K562 (cell line): ENCODE results near the gene OGDH. TPM values are rescaled to one million over a fixed set of nuclear protein-coding genes. Genes with fewer than 3 reads are reported as not detected.

Experiments
- ATAC-seq: fragments of 200-7000 bp; cut with Tn5 transposase; 3 replicates; pipeline ENCODE4 v1.9.1; 2020; ENCODE audit warnings: moderate library complexity
- BruUV-seq: library from RNA; stranded (reverse); fragments of 400-500 nt; replicated peaks from 2 replicates; lab custom pipeline; 2021; lab: Mats Ljungman, UMichigan
- CTCF ChIA-PET: fragments of 300-600 bp; formaldehyde crosslinking; extraction: SDS; loops from one replicate; lab custom pipeline; 2021; ENCODE audit warnings: low intra/inter-chr PET ratio; lab: Yijun Ruan, JAX
- POLR2A ChIA-PET: fragments of 300-600, 350-650 bp; sonication (Branson Sonifier 250); formaldehyde crosslinking; extraction: SDS; loops from one replicate; lab custom pipeline; 2021; ENCODE audit warnings: antibody characterized with exemption, inconsistent platforms; lab: Yijun Ruan, JAX
- DNase-seq, 4 experiments: peaks; one replicate each; pipeline versions ENCODE4 v3.0.0 to v3.0.0-alpha.2; 2011 to 2018; ENCODE audit warnings: low spot score in 3 of 4, mixed read lengths in 3 of 4; ENCODE audit errors: extremely low read depth in 1 of 4
- FAIRE-seq: peaks from 2 replicates; lab custom pipeline; 2011; peaks lifted over from hg19 to GRCh38; lab: Jason Lieb, UNC
- H2AFZ ChIP-seq: 2 replicates; pipeline ENCODE4 v1.6.0; 2011; ENCODE audit warnings: low read depth, low read length, control low read depth, inconsistent platforms
- H3K27ac ChIP-seq: fragments of 200-600 bp; 3 replicates; pipeline ENCODE4 v1.8.0; 2011; ENCODE audit warnings: low read depth, mild to moderate bottlenecking, control low read depth, inconsistent platforms, low read length, moderate library complexity, mixed read lengths; ENCODE audit errors: extremely low read depth
- H3K27me3 ChIP-seq, 2 experiments: fragments of 300-600 bp in 1 of 2; 2 replicates in 1 of 2; 3 replicates in 1 of 2; pipeline versions ENCODE4 v1.6.0 to v1.8.0; 2011; ENCODE audit warnings: inconsistent platforms in 2 of 2, low read length in 2 of 2, mild to moderate bottlenecking in 1 of 2, mixed read lengths in 1 of 2, moderate library complexity in 1 of 2; ENCODE audit not compliant: control insufficient read depth in 2 of 2, insufficient read depth in 2 of 2
- H3K36me3 ChIP-seq: fragments of 300-600 bp; 3 replicates; pipeline ENCODE4 v1.8.0; 2011; ENCODE audit warnings: mild to moderate bottlenecking, low read length, inconsistent platforms; ENCODE audit not compliant: control insufficient read depth, insufficient read depth
- H3K4me1 ChIP-seq, 2 experiments: fragments of 200-600 bp in 1 of 2; replicated peaks in 1 of 2; 2 replicates in 1 of 2; 3 replicates in 1 of 2; pipeline versions ENCODE4 v1.5.1 to v1.8.0; 2011; ENCODE audit warnings: inconsistent platforms in 2 of 2, low read length in 2 of 2, mild to moderate bottlenecking in 1 of 2, mixed read lengths in 1 of 2, moderate library complexity in 1 of 2; ENCODE audit not compliant: control insufficient read depth in 2 of 2, insufficient read depth in 2 of 2
- H3K4me2 ChIP-seq: 2 replicates; pipeline ENCODE4 v1.6.1; 2011; ENCODE audit warnings: low read length, control low read depth, inconsistent platforms, mixed read lengths; ENCODE audit not compliant: insufficient read depth
- H3K4me3 ChIP-seq: fragments of 200-600 bp; sonication (generic), shearing (Covaris generic); 2 replicates; pipeline ENCODE4 v1.5.1; 2016; ENCODE audit warnings: control low read depth, inconsistent platforms
- H3K79me2 ChIP-seq: fragments of 200-600 bp; 3 replicates; pipeline ENCODE4 v1.8.0; 2011; ENCODE audit warnings: low read length, inconsistent platforms; ENCODE audit not compliant: control insufficient read depth, insufficient read depth
- H3K9ac ChIP-seq, 2 experiments: 2 replicates each; pipeline versions ENCODE4 v1.6.0 to v1.6.1; 2011; ENCODE audit warnings: low read depth in 2 of 2, low read length in 2 of 2, control low read depth in 1 of 2, inconsistent platforms in 1 of 2, mild to moderate bottlenecking in 1 of 2, mixed read lengths in 1 of 2; ENCODE audit not compliant: insufficient read depth in 1 of 2
- H3K9me1 ChIP-seq: one replicate; pipeline ENCODE4 v1.6.0; 2011; ENCODE audit warnings: inconsistent platforms, mild to moderate bottlenecking, low read length, moderate library complexity; ENCODE audit not compliant: control insufficient read depth, insufficient read depth
- H3K9me3 ChIP-seq: replicated peaks from 2 replicates; pipeline ENCODE4 v1.5.1; 2011; ENCODE audit warnings: low read depth, low read length, inconsistent platforms; ENCODE audit not compliant: control insufficient read depth, insufficient read depth
- H4K20me1 ChIP-seq: replicated peaks from 2 replicates; pipeline ENCODE4 v1.6.1; 2011; ENCODE audit warnings: low read length, inconsistent platforms, mixed read lengths; ENCODE audit not compliant: control insufficient read depth, insufficient read depth
- ARHGAP35 ChIP-seq: fragments of 450-650 bp; IDR thresholded peaks from 2 replicates; pipeline ENCODE4 v1.6.1; 2018; ENCODE audit not compliant: partially characterized antibody
- E2F4 ChIP-seq: sonication (generic); formaldehyde crosslinking; IDR thresholded peaks from 2 replicates; pipeline ENCODE4 v1.8.0; 2022; ENCODE audit warnings: mild to moderate bottlenecking, low read depth, missing genetic modification reagents
- FOXK2 ChIP-seq, 2 experiments: fragments of 450-650 bp; IDR thresholded peaks in 1 of 2; conservative IDR thresholded peaks in 1 of 2; 2 replicates each; pipeline ENCODE4 v1.6.1; 2016; ENCODE audit warnings: low read depth in 2 of 2, mild to moderate bottlenecking in 1 of 2
- HNRNPLL ChIP-seq: fragments of 200-400 bp; formaldehyde crosslinking; IDR thresholded peaks from 2 replicates; pipeline ENCODE4 v1.6.1; 2017; ENCODE audit warnings: low read length, low read depth, mild to moderate bottlenecking; ENCODE audit not compliant: poor library complexity, severe bottlenecking
- ILK ChIP-seq: fragments of 450-650 bp; IDR thresholded peaks from 2 replicates; pipeline ENCODE4 v1.6.1; 2016; ENCODE audit warnings: missing genetic modification characterization, low read depth, mild to moderate bottlenecking, missing compliant biosample characterization, moderate library complexity, borderline replicate concordance
- MAFK ChIP-seq: IDR thresholded peaks from 2 replicates; pipeline ENCODE4 v1.6.1; 2011; ENCODE audit warnings: low read length, improper control_type of control experiment
- NFIX ChIP-seq: fragments of 250-450 bp; sonication (Bioruptor Pico); IDR thresholded peaks from 2 replicates; pipeline ENCODE4 v1.4.0; 2020; ENCODE audit warnings: low read depth, mild to moderate bottlenecking, moderate library complexity
- POLR2B ChIP-seq: fragments of 450-650 bp; IDR thresholded peaks from 2 replicates; pipeline ENCODE4 v1.6.1; 2018; ENCODE audit warnings: low read depth; ENCODE audit not compliant: partially characterized antibody
- POLR2G ChIP-seq: fragments of 200-400 bp; formaldehyde crosslinking; IDR thresholded peaks from 2 replicates; pipeline ENCODE4 v1.6.1; 2017; ENCODE audit warnings: low read depth, mild to moderate bottlenecking, antibody characterized with exemption, low read length, moderate library complexity
- RBM22 ChIP-seq: fragments of 200-400 bp; formaldehyde crosslinking; IDR thresholded peaks from 2 replicates; pipeline ENCODE4 v1.6.1; 2018; ENCODE audit warnings: low read length, low read depth; ENCODE audit not compliant: poor library complexity, severe bottlenecking
- SIX5 ChIP-seq, 2 experiments: IDR thresholded peaks; 2 replicates each; pipeline ENCODE4 v1.6.1; 2011; ENCODE audit warnings: low read length in 2 of 2, borderline replicate concordance in 1 of 2, low read depth in 1 of 2, mild to moderate bottlenecking in 1 of 2, moderate library complexity in 1 of 2; ENCODE audit not compliant: insufficient read depth in 1 of 2
- ZNF518B ChIP-seq: fragments of 250-450 bp; sonication (Bioruptor Pico); IDR thresholded peaks from 2 replicates; pipeline ENCODE4 v1.5.0; 2021; ENCODE audit warnings: mild to moderate bottlenecking, moderate library complexity
- ZNF707 ChIP-seq: fragments of 250-450 bp; sonication (Bioruptor Pico); conservative IDR thresholded peaks from 2 replicates; pipeline ENCODE4 v1.8.0; 2022; ENCODE audit warnings: inconsistent platforms, mild to moderate bottlenecking, moderate library complexity
- ZNF778 ChIP-seq: fragments of 450-650 bp; formaldehyde crosslinking; IDR thresholded peaks from 2 replicates; pipeline ENCODE4 v1.4.0; 2020; ENCODE audit warnings: mild to moderate bottlenecking, moderate library complexity
- WGBS: fragments of 100-300 bp; shearing (Covaris generic); methylation state at CpG from one replicate; pipeline ENCODE4 v1.1.6; 2016; ENCODE audit warnings: low coverage, mixed read lengths; ENCODE audit not compliant: insufficient coverage; ENCODE audit errors: missing lambda C conversion rate; 5-methylcytosine and 5-hydroxymethylcytosine counted together
- in situ Hi-C: fragments of 300-500 bp; cut with MboI; formaldehyde crosslinking; loops from 4 replicates; pipeline ENCODE4 v1.15.0; 2018; ENCODE audit warnings: inconsistent platforms, mixed read lengths
- intact Hi-C: fragments of 100-400 bp; cut with micrococcal nuclease; formaldehyde crosslinking; loops from 2 replicates; pipeline ENCODE4 v1.14.2; 2022
- polyA plus RNA-seq, 8 experiments: library from polyadenylated mRNA; depleted of rRNA in 4 of 8; stranded (reverse) in 5 of 8; unstranded in 3 of 8; fragments of >200 nt; fragmentation: Nextera tagmentation in 2 of 8; fragmentation: Illumina TruSeq in 1 of 8; extraction: Ambion mirVana in 2 of 8; extraction: Trizol in 1 of 8; gene quantifications; 2 replicates each; pipeline versions ENCODE4 v1.2.1 to v1.2.3, GENCODE V29; 2011 to 2014; ENCODE audit warnings: inconsistent platforms in 1 of 8, missing spikeins in 1 of 8
- total RNA-seq, 7 experiments: library from RNA; depleted of rRNA in 6 of 7; stranded (reverse); fragments of >200 nt in 6 of 7; fragmentation: Illumina TruSeq in 2 of 7; extraction: Trizol in 2 of 7; gene quantifications; 2 replicates each; pipeline versions ENCODE4 v1.2.1 to v1.2.3, GENCODE V29; 2011 to 2021; ENCODE audit warnings: low replicate concordance in 1 of 7
- TF ChIP-seq, protein P1 (sequence below): sonication (generic); formaldehyde crosslinking; IDR thresholded peaks from 2 replicates; pipeline ENCODE4 v1.8.1; 2023; ENCODE audit warnings: mild to moderate bottlenecking, missing genetic modification reagents

Gene OGDH
- total and polyA plus RNA-seq, 9 of the 15 experiments (the other 6 are each of a cell fraction or from before 2014, with no cell fraction given), result 3.1 to 80.3 (median 23.5) TPM

GRCh38 chr7:44707558-44708230 lies 101.3 kb downstream of the OGDH start:
- Histone ChIP-seq H3K36me3 (peaks cover 34% of the 10 kb centered on the region; the same call in 2 of the 3 replicates), H3K9me1 (peaks cover 3% of the 10 kb centered on the region), H3K4me2 (no peak overlapping the region), H3K9ac (no peak overlapping the region), H3K79me2 (no peaks in the 10 kb centered on the region), H3K27ac (no peak overlapping the region), H2AFZ (no peak overlapping the region), H3K9me3 (no peaks in the 10 kb centered on the region), H3K27me3 (no peaks in the 10 kb centered on the region), H3K4me1 (peaks cover 7 to 13% of the 10 kb centered on the region in 2 experiments; a peak in 4 of 5 replicates), H3K4me3 (no peak overlapping the region), H4K20me1 (no peaks in the 10 kb centered on the region)
- DNase-seq, result peak in 2 of 4 experiments; percentile 5 to 7
- in situ Hi-C loops (no loop called here), intact Hi-C loops (no loop called here)
- ATAC-seq, result no peak
- no peak for FAIRE-seq
- POLR2A ChIA-PET, result no interaction called here
- 89% methylated on average over 20 of the region's 21 CpGs for WGBS
- CTCF ChIA-PET, result no interaction called here
- no TSS peak for BruUV-seq
- TF ChIP-seq ZNF778 (no peak), HNRNPLL (no peak), ZNF518B (CRISPR knock-in tag) (no peak), ILK (tag) (no peak), POLR2G (0 out of 2 replicates have a peak, but pooled peaks have one; percentile 23), MAFK (no peak), RBM22 (peak; percentile 22), NFIX (CRISPR knock-in tag) (peak; percentile 27; the same call in 1 of the 2 replicates), E2F4 (CRISPR knock-in tag) (no peak), ARHGAP35 (no peak), SIX5 (IDR thresholded peaks at IDR 0.05; ENCODE audit: borderline replicate concordance in 1 of 2, insufficient read depth in 1 of 2, low read depth in 1 of 2, low read length in 2 of 2) (no peak), POLR2B (no peak), ZNF707 (CRISPR knock-in tag) (no peak), FOXK2 (conservative IDR thresholded peaks at IDR 0.05 in 1 of 2, IDR thresholded peaks at IDR 0.05 in 1 of 2; ENCODE audit: low read depth in 2 of 2) (no peak)
- TF ChIP-seq, protein P1, sequence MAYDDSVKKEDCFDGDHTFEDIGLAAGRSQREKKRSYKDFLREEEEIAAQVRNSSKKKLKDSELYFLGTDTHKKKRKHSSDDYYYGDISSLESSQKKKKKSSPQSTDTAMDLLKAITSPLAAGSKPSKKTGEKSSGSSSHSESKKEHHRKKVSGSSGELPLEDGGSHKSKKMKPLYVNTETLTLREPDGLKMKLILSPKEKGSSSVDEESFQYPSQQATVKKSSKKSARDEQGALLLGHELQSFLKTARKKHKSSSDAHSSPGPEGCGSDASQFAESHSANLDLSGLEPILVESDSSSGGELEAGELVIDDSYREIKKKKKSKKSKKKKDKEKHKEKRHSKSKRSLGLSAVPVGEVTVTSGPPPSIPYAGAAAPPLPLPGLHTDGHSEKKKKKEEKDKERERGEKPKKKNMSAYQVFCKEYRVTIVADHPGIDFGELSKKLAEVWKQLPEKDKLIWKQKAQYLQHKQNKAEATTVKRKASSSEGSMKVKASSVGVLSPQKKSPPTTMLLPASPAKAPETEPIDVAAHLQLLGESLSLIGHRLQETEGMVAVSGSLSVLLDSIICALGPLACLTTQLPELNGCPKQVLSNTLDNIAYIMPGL, result no peak
